Measurements from ENCODE around the gene RNASE7. TPM values are rescaled to one million over a fixed set of nuclear protein-coding genes. Genes with fewer than 3 reads are reported as not detected.

The RNASE7 gene, protein sequence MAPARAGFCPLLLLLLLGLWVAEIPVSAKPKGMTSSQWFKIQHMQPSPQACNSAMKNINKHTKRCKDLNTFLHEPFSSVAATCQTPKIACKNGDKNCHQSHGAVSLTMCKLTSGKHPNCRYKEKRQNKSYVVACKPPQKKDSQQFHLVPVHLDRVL
- not detected in 5 replicates for total RNA-seq (2022; extraction: Qiagen RNA extraction; ENCODE audit: low read depth)

DNA sequence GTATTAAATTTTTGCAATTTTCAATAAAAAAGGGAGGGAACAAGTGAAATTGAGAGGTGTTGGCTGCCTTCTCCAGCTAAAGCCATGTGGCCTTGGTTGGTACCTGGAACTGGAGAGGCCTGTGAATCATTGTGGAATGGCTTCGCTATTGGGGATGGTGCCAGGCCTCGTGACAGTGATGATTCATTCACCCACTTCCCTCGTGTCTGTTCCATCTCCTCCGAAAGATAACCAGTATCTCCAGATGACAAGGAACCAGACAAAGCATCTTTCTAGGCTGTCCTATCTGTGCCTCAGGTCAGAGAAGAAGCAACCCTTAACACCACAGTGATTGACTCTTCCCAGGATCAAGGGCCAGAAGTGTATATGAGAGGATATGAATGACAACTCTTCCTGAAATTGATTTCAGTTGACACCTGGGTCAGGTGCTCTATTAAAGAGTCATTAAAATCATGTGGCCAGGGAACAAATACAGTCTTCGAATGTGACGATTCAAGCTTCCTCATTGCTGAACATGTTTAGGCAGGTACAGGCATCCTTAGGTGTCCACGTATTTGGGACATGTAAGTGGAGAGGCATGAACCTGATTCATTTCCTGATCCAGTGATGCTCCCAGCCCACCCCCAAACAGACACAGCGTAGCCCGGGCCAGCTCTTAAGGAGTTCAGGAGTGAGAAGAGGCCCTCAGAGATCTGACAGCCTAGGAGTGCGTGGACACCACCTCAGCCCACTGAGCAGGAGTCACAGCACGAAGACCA lies at the start of gene RNASE7:
Gene RNASE7, plus strand, starts transcription at position 687 of the 758 bp plus-strand sequence. CDS start 631 bp downstream, outside the sequence.

DNA sequence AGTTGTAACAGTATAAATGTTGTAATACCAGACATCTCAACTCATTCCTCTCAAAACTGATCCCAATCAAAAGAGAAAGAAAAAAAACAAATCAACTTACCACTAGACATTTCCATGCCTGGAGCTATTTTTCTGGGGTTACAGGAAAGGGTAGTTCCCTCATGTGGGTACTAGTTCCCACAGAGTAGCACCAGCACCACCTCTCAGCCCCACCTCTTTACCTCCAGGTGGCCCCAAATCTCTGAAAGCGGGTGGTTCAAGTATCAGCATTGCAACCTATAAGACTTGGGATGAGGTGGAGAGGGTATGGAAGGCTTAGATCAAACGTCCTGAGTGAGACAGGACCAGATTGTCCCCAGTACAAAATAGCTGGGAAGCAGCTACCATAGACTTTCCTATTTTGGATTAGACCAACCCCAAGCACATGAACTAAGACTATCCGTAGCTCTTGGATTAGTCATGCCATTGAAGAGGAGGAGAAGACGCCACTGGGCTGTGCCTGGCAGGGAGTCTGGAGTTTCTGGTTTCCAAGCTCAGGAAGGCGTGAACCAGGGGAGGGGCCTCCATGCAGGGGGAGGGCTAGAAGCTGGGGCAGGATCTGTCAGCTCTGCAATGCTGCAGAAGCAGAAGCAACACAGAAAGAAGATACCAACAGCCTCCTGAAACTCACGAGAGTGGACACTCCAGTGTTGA lies 43.3 kb upstream of the RNASE7 start, which contains the start of gene SLC39A2:
Gene SLC39A2, plus strand, starts transcription at position 620 of the 693 bp plus-strand sequence. CDS start 154 bp downstream, outside the sequence.

DNA sequence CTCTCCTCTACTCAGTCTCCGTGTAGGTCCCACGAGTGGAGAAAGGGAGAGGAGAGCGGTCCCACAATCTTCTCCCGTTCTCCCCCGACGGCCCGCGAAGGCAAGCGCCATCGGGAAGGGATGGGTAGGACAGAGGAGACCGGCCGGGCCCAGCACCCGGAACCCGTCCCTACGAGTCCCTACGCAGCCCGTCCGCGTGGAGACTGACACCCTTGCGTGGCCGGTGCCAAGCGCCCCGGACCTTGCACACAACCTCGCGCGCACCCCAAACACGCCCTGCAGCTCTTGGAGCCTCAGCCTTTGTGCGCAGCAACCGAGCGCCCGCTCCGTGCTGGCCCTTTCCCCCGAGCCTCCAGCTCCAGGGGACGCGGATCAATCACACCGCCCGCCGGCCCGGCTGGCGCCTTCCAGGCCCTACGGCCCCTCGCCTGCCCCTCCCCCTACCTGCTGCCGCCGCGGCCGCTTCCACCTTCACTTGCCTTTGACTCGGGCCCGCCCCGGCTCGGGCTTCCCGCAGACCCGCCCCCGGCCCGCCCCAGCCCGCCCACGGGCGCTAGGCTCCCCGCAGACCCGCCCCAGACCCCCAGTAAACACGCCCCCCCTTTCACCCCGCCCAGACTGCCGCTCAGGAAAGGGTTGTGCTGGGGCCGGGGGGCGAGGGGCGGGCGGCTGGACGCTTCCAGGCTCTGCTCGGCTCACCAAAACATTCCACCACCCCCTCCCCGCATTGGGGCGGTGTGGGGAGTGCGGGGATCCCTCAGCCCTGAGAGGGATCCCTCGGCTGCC lies 17.4 kb upstream of the RNASE7 start, which contains the start of gene NDRG2:
Gene NDRG2, minus strand, starts transcription at position 477 of the 786 bp plus-strand sequence. CDS start 1,746 bp downstream, outside the sequence.

DNA sequence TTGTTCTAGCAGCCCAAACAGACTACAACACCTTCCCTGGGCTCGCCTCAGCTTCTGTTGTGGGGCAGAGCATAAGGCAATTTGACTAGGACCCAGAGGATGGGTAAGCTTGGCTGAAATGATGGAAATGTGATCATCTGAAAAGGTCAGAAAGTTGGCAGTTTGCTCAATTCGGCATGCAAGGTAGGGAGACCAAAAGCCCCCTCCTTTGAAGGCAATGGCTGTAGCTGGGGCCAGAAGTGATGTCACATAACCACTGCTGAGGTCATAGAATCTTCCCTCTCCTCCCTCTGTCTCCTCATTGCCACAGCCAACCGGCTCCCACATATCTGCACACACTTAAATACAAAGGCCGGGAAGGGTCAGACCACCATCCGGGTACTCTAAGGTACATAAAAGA lies 12.2 kb upstream of the RNASE7 start, which contains the start of gene TPPP2:
Gene TPPP2, plus strand, starts transcription at position 301 of the 400 bp plus-strand sequence. CDS start 365 bp downstream, outside the sequence.

DNA sequence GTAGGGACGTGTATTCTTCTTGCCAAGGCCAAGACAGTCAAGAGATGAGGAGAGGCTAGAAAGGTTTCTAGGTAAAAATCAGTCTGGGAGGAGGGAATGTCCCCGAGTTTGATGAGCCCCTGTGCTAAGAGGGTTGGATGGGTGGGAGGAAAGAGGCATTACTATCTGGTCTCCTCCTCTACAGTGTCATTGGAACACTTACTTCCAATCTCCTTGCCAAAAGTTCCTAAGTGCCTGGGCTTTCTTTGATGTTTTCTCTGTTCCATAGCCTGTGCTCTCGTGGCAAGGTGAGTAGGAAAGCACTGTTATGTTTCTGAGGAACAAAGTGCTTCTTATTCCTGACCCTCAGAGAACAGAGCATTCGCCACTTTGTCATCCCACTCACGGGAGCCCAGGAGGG lies 7.5 kb upstream of the RNASE7 start, which contains the start of gene RNASE13:
Gene RNASE13, minus strand, starts transcription at position 101 of the 400 bp plus-strand sequence. CDS start 519 bp downstream, outside the sequence.

DNA sequence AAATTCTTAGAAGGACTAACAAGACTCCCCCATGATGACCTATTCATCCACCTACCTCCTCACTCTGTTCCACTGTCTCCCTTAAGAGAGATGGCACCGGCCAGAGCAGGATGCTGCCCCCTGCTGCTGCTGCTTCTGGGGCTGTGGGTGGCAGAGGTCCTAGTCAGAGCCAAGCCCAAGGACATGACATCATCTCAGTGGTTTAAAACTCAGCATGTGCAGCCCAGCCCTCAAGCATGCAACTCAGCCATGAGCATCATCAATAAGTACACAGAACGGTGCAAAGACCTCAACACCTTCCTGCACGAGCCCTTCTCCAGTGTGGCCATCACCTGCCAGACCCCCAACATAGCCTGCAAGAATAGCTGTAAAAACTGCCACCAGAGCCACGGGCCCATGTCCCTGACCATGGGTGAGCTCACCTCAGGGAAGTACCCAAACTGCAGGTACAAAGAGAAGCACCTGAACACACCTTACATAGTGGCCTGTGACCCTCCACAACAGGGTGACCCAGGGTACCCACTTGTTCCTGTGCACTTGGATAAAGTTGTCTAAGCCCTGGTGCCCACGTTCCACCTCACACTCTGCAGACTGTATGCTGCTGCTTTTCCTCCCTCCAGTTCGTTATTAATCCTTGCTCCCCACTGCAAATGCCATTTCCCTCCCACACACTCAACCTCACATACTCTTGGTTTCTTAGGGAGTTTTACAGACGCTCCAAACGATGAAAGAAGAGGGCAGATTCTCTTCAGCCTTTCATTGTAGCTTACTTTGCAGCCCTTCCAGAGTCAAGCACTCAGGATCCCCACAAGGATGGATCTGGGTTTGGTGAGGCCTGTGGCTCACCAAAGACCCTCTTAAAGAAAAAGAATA lies 15.9 kb downstream of the RNASE7 start, which contains the start of gene RNASE8:
Gene RNASE8, plus strand, starts transcription at position 20 of the 873 bp plus-strand sequence. Its CDS starts 71 bp downstream, at position 91.

DNA sequence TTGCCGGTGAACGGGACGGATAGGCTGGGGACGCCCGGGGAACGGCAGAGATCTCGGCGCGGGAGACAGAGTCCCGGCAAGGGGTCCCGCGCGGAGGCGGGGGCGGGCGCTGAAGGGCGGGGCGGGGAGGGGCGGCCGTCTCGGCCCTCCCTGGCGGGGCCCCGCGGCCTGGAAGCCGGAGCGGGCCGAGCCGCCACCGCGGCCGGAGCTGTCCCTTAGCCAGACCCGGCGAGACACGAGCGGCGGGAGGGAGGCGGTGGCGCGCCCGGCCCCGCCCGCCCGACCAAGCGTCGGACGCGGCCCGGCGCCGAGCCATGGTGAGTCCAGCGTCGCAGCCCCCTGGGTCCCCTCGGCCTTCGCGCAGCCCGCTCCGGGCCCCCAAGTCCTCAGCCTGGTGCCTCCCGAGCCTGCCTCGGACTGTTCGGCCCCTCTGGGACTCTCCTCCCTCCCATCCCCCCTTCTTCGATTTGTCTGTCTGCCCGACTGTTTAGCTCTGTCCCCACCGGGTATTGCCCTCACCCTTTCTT lies 28.0 kb downstream of the RNASE7 start, which contains the start of gene ARHGEF40:
Gene ARHGEF40, plus strand, starts transcription at position 222 of the 527 bp plus-strand sequence. Its CDS starts 93 bp downstream, at position 315.

Other genes with a start within 250 kb of the RNASE7 start
- gene RNASE1, start 239.5 kb upstream of the RNASE7 start, total RNA-seq (2022; extraction: Qiagen RNA extraction; ENCODE audit: low read depth) = 0.22 to 0.36 TPM (median 0.26 TPM) in 4 of 5 replicates, not detected in the other
- not detected in 5 replicates for gene RNASE3, start 151.0 kb upstream of the RNASE7 start, total RNA-seq (2022; extraction: Qiagen RNA extraction; ENCODE audit: low read depth)
- not detected in 5 replicates for gene RNASE2, start 86.9 kb upstream of the RNASE7 start, total RNA-seq (2022; extraction: Qiagen RNA extraction; ENCODE audit: low read depth)
- gene METTL17, start 52.4 kb upstream of the RNASE7 start, total RNA-seq (2022; extraction: Qiagen RNA extraction; ENCODE audit: low read depth) = 70.0 to 77.7 TPM (median 75.4 TPM) in 5 replicates
- 0.09 TPM in 1 of 5 replicates, not detected in the others for gene SLC39A2, start 43.1 kb upstream of the RNASE7 start, total RNA-seq (2022; extraction: Qiagen RNA extraction; ENCODE audit: low read depth)
- 2.8 to 3.7 TPM (median 3.0 TPM) in 5 replicates for gene NDRG2, start 17.3 kb upstream of the RNASE7 start, total RNA-seq (2022; extraction: Qiagen RNA extraction; ENCODE audit: low read depth)
- not detected in 5 replicates for gene TPPP2, start 12.1 kb upstream of the RNASE7 start, total RNA-seq (2022; extraction: Qiagen RNA extraction; ENCODE audit: low read depth)
- not detected in 5 replicates for gene RNASE13, start 7.6 kb upstream of the RNASE7 start, total RNA-seq (2022; extraction: Qiagen RNA extraction; ENCODE audit: low read depth)
- not detected in 5 replicates for gene RNASE8, start 15.5 kb downstream of the RNASE7 start, total RNA-seq (2022; extraction: Qiagen RNA extraction; ENCODE audit: low read depth)
- gene ARHGEF40, start 27.9 kb downstream of the RNASE7 start, total RNA-seq (2022; extraction: Qiagen RNA extraction; ENCODE audit: low read depth) = 10.3 to 13.8 TPM (median 12.3 TPM) in 5 replicates
- 19.5 to 32.9 TPM (median 29.0 TPM) in 5 replicates for gene ZNF219, start 56.3 kb downstream of the RNASE7 start, total RNA-seq (2022; extraction: Qiagen RNA extraction; ENCODE audit: low read depth)
- gene TMEM253, start 58.7 kb downstream of the RNASE7 start, total RNA-seq (2022; extraction: Qiagen RNA extraction; ENCODE audit: low read depth) = 0.37 to 1.4 TPM (median 1.1 TPM) in 5 replicates
- gene OR5AU1, start 113.7 kb downstream of the RNASE7 start, total RNA-seq (2022; extraction: Qiagen RNA extraction; ENCODE audit: low read depth) = not detected in 5 replicates
- 834 to 993 TPM (median 864 TPM) in 5 replicates for gene HNRNPC, start 227.1 kb downstream of the RNASE7 start, total RNA-seq (2022; extraction: Qiagen RNA extraction; ENCODE audit: low read depth)
- gene RPGRIP1, start 237.7 kb downstream of the RNASE7 start, total RNA-seq (2022; extraction: Qiagen RNA extraction; ENCODE audit: low read depth) = 0.24 to 0.54 TPM (median 0.26 TPM) in 5 replicates

Measured in A549 treated with DMSO at 1 μM for 4 hours (cell line).